IMR-90 (cell line): ENCODE measurements around the gene ISOC1. TPM values are rescaled to one million over a fixed set of nuclear protein-coding genes. Genes with fewer than 3 reads are reported as not detected.

ENCODE experiments used
- ATAC-seq: fragments of 200-7000 bp; cut with Tn5 transposase; 2 replicates; pipeline ENCODE4 v1.9.1; 2020; ENCODE audit warnings: low read depth, mild to moderate bottlenecking, moderate library complexity
- BruUV-seq: library from RNA; stranded (reverse); fragments of 400-500 nt; replicated peaks from 2 replicates; lab custom pipeline; 2021; lab: Mats Ljungman, UMichigan
- CTCF ChIA-PET: fragments of 300-600 bp; formaldehyde crosslinking; extraction: SDS; loops from one replicate; lab custom pipeline; 2021; ENCODE audit warnings: antibody characterized with exemption; lab: Yijun Ruan, JAX
- POLR2A ChIA-PET: fragments of 300-600 bp; sonication (Branson Sonifier 250); formaldehyde crosslinking; loops from one replicate; lab custom pipeline; 2022; ENCODE audit warnings: antibody characterized with exemption; ENCODE audit not compliant: unreplicated experiment; lab: Charles Lee
- DNase-seq: peaks from one replicate; pipeline ENCODE4 v3.0.0; 2013
- H2AFZ ChIP-seq: replicated peaks from 2 replicates; pipeline ENCODE3; 2013; ENCODE audit warnings: low read length, mild to moderate bottlenecking; ENCODE audit not compliant: poor library complexity
- H2AK5ac ChIP-seq: 2 replicates; pipeline ENCODE4 v1.6.1; 2013; ENCODE audit warnings: low read depth, low read length, inconsistent platforms
- H2AK9ac ChIP-seq: replicated peaks from 2 replicates; pipeline ENCODE3; 2013; ENCODE audit warnings: mild to moderate bottlenecking, low read depth, low read length, moderate library complexity; ENCODE audit not compliant: poor library complexity
- H2BK120ac ChIP-seq: 2 replicates; pipeline ENCODE4 v1.6.1; 2013; ENCODE audit warnings: low read depth, low read length, inconsistent platforms
- H2BK15ac ChIP-seq: 3 replicates; pipeline ENCODE4 v1.6.1; 2013; ENCODE audit warnings: low read depth, low read length, inconsistent platforms
- H2BK20ac ChIP-seq: 2 replicates; pipeline ENCODE4 v1.6.1; 2013; ENCODE audit warnings: low read depth, mild to moderate bottlenecking, inconsistent platforms, low read length, moderate library complexity
- H2BK5ac ChIP-seq: 2 replicates; pipeline ENCODE4 v1.6.1; 2013; ENCODE audit warnings: mild to moderate bottlenecking, low read depth, low read length, inconsistent platforms; ENCODE audit not compliant: poor library complexity, severe bottlenecking
- H3K14ac ChIP-seq: replicated peaks from 2 replicates; pipeline ENCODE4 v1.6.1; 2013; ENCODE audit warnings: low read depth, low read length, inconsistent platforms
- H3K18ac ChIP-seq: 2 replicates; pipeline ENCODE4 v1.6.1; 2013; ENCODE audit warnings: low read depth, low read length, control low read depth
- H3K23ac ChIP-seq: 2 replicates; pipeline ENCODE4 v1.6.1; 2013; ENCODE audit warnings: low read depth, low read length, inconsistent platforms
- H3K27ac ChIP-seq: 2 replicates; pipeline ENCODE4 v1.5.1; 2013; ENCODE audit warnings: mild to moderate bottlenecking, control low read depth, low read length; ENCODE audit not compliant: insufficient read depth
- H3K27me3 ChIP-seq: 2 replicates; pipeline ENCODE4 v1.6.1; 2013; ENCODE audit warnings: low read length; ENCODE audit not compliant: control insufficient read depth, insufficient read depth
- H3K36me3 ChIP-seq: 2 replicates; pipeline ENCODE4 v1.6.1; 2013; ENCODE audit warnings: low read length, mixed read lengths; ENCODE audit not compliant: control insufficient read depth, insufficient read depth
- H3K4ac ChIP-seq: 2 replicates; pipeline ENCODE4 v1.6.1; 2013; ENCODE audit warnings: low read depth, low read length, inconsistent platforms
- H3K4me1 ChIP-seq: 2 replicates; pipeline ENCODE4 v1.6.1; 2013; ENCODE audit warnings: low read length, mixed read lengths; ENCODE audit not compliant: control insufficient read depth, insufficient read depth
- H3K4me2 ChIP-seq: 2 replicates; pipeline ENCODE4 v1.6.1; 2013; ENCODE audit warnings: low read depth, mild to moderate bottlenecking, control low read depth, low read length, moderate library complexity
- H3K4me3 ChIP-seq: 2 replicates; pipeline ENCODE4 v1.5.1; 2013; ENCODE audit warnings: low read depth, mild to moderate bottlenecking, control low read depth, low read length, moderate library complexity; ENCODE audit not compliant: insufficient read depth
- H3K56ac ChIP-seq: 2 replicates; pipeline ENCODE4 v1.6.1; 2013; ENCODE audit warnings: low read length, inconsistent platforms; ENCODE audit not compliant: insufficient read depth; ENCODE audit errors: extremely low read depth
- H3K79me1 ChIP-seq, 2 experiments: 2 replicates each; pipeline ENCODE4 v1.6.1; 2013; ENCODE audit warnings: low read length in 2 of 2, inconsistent platforms in 1 of 2, low read depth in 1 of 2
- H3K9ac ChIP-seq: 2 replicates; pipeline ENCODE4 v1.6.1; 2013; ENCODE audit warnings: low read depth, low read length, control low read depth
- H3K9me1 ChIP-seq: 2 replicates; pipeline ENCODE4 v1.6.1; 2013; ENCODE audit warnings: low read length, inconsistent platforms; ENCODE audit not compliant: insufficient read depth
- H3K9me3 ChIP-seq: 2 replicates; pipeline ENCODE4 v1.6.1; 2013; ENCODE audit warnings: low read length; ENCODE audit not compliant: control insufficient read depth, insufficient read depth
- H4K20me1 ChIP-seq: 2 replicates; pipeline ENCODE4 v1.6.1; 2013; ENCODE audit warnings: low read length, inconsistent platforms; ENCODE audit not compliant: insufficient read depth
- H4K5ac ChIP-seq: 2 replicates; pipeline ENCODE4 v1.6.1; 2013; ENCODE audit warnings: mild to moderate bottlenecking, low read depth, low read length, control low read depth
- H4K8ac ChIP-seq, 2 experiments: 2 replicates each; pipeline ENCODE4 v1.6.1; 2013; ENCODE audit warnings: low read depth in 2 of 2, low read length in 2 of 2, control low read depth in 1 of 2, inconsistent platforms in 1 of 2
- H4K91ac ChIP-seq: 2 replicates; pipeline ENCODE4 v1.6.1; 2013; ENCODE audit warnings: low read depth, low read length, inconsistent platforms; ENCODE audit not compliant: insufficient read depth
- BHLHE40 ChIP-seq: fragments of 150-350 bp; IDR thresholded peaks from 2 replicates; pipeline ENCODE4 v1.6.1; 2016; ENCODE audit warnings: mild to moderate bottlenecking, low read depth, low read length
- CHD1 ChIP-seq: IDR thresholded peaks from 2 replicates; pipeline ENCODE4 v1.6.1; 2012; ENCODE audit warnings: low read depth, low read length, improper control_type of control experiment
- NFE2L2 ChIP-seq: fragments of 150-350 bp; IDR thresholded peaks from 2 replicates; pipeline ENCODE4 v1.6.1; 2016; ENCODE audit warnings: low read depth, mild to moderate bottlenecking, low read length
- POLR2A ChIP-seq: IDR thresholded peaks from 2 replicates; pipeline ENCODE4 v1.6.1; 2012; ENCODE audit warnings: mild to moderate bottlenecking, low read depth, low read length
- RFX5 ChIP-seq: IDR thresholded peaks from 2 replicates; pipeline ENCODE4 v1.8.0; 2012; ENCODE audit warnings: low read depth, mild to moderate bottlenecking, low read length, moderate library complexity
- SMC3 ChIP-seq: fragments of 150-350 bp; IDR thresholded peaks from 2 replicates; pipeline ENCODE4 v1.6.1; 2016; ENCODE audit warnings: low read depth, mild to moderate bottlenecking, antibody characterized with exemption, low read length, moderate library complexity
- WGBS, 2 experiments: methylation state at CpG; one replicate each; pipeline versions ENCODE4 v1.1.5 to v1.1.7; 2013; ENCODE audit warnings: missing lambda C conversion rate in 2 of 2; ENCODE audit not compliant: insufficient read length in 1 of 2; ENCODE audit errors: extremely low coverage in 2 of 2; 5-methylcytosine and 5-hydroxymethylcytosine counted together
- dilution Hi-C: fragments of 300-500 bp; cut with HindIII; formaldehyde crosslinking; loops from one replicate; pipeline ENCODE4 v1.14.3; 2018; ENCODE audit warnings: low sequenced_read_pairs; ENCODE audit not compliant: unreplicated experiment
- in situ Hi-C: fragments of 300-500 bp; cut with MboI; formaldehyde crosslinking; loops from 3 replicates; pipeline ENCODE4 v1.14.3; 2019; ENCODE audit warnings: low sequenced_read_pairs, inconsistent platforms, mixed read lengths
- intact Hi-C: fragments of 100-400 bp; cut with micrococcal nuclease; formaldehyde crosslinking; loops from 2 replicates; pipeline ENCODE4 v1.10.0; 2022
- polyA plus RNA-seq, 3 experiments: library from polyadenylated mRNA; depleted of rRNA; stranded (reverse); fragments of >200 nt; gene quantifications; 2 replicates each; pipeline ENCODE4 v1.2.3, GENCODE V29; 2012; ENCODE audit warnings: low replicate concordance in 1 of 3
- total RNA-seq: library from RNA; depleted of rRNA; stranded (reverse); fragments of >200 nt; gene quantifications from 2 replicates; pipeline ENCODE4 v1.2.3, GENCODE V29; 2012
- TF ChIP-seq, protein P1 (sequence below): fragments of 150-350 bp; IDR thresholded peaks from 2 replicates; pipeline ENCODE4 v1.6.1; 2017; ENCODE audit warnings: mild to moderate bottlenecking, antibody characterized with exemption, low read length, low read depth
- TF ChIP-seq, protein P2 (sequence below): conservative IDR thresholded peaks from 2 replicates; pipeline ENCODE4 v1.5.1; 2012; ENCODE audit warnings: mild to moderate bottlenecking, low read depth, low read length, improper control_type of control experiment

ISOC1 gene
- total and polyA plus RNA-seq, 2 of the 4 experiments (the other 2 are of a cell fraction) = 10.8 to 11.6 TPM

DNA sequence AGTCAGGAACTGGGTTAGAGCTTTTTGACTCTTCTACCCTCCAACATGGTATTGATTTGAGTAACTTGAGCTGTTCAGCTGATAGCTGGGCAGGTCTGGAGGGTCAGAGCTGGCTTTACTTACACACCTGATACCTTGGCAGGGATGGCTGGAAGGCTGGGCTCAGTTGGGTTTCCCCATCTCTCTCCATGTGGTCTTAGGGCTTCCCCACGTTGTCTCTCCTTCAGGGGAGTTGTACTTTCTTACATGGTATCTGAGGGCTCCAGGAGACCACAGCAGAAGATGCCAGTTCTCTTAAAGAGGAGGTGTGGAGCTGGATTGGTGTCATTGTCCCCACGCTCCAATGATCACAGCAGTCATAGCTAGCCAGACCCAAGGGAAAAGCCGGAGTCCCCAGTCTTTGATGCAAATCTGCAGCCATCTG is 25.6 kb downstream of the ISOC1 start:
- POLR2A ChIA-PET = no interaction called here
- dilution Hi-C loops = no loop called here

More for the DNA sequence above, 25.6 kb downstream of the ISOC1 start:
- Histone ChIP-seq H3K9ac (no peak overlapping the region), H2AK5ac (no peak overlapping the region), H2AFZ (no peak overlapping the region), H4K8ac (no peak overlapping the region), H3K27me3 (no peaks in the 10 kb centered on the region), H2BK15ac (no peak overlapping the region), H3K4me2 (no peak overlapping the region), H3K36me3 (no peaks in the 10 kb centered on the region), H2BK5ac (no peak overlapping the region), H3K9me3 (no peaks in the 10 kb centered on the region), H2BK20ac (no peak overlapping the region), H3K27ac (no peak overlapping the region), H3K4ac (no peak overlapping the region), H3K14ac (no peak overlapping the region), H3K4me3 (no peak overlapping the region), H2BK120ac (no peak overlapping the region), H4K91ac (no peak overlapping the region), H3K18ac (no peak overlapping the region), H3K23ac (no peak overlapping the region), H3K56ac (no peak overlapping the region), H4K5ac (no peak overlapping the region), H2AK9ac (no peak overlapping the region), H3K4me1 (no peaks in the 10 kb centered on the region), H3K9me1 (no peaks in the 10 kb centered on the region), H4K20me1 (no peaks in the 10 kb centered on the region), H3K79me1 (no peaks in the 10 kb centered on the region)
- intact Hi-C loops = no loop called here
- 89% methylated on average over 1 of the region's 3 CpGs; no CpG with 5 or more reads in 1 of the 2 experiments for WGBS, 2 experiments
- CTCF ChIA-PET = no interaction called here
- no peak for ATAC-seq
- DNase-seq = no peak
- in situ Hi-C loops = loop anchor here (10.0 kb wide), 1 partner anchor 215 kb away; no protein-coding TSS in a partner anchor
- TF ChIP-seq BHLHE40 (no peak), POLR2A (no peak), CHD1 (no peak), RFX5 (no peak), NFE2L2 (no peak), SMC3 (no peak)
- TF ChIP-seq, protein P1, sequence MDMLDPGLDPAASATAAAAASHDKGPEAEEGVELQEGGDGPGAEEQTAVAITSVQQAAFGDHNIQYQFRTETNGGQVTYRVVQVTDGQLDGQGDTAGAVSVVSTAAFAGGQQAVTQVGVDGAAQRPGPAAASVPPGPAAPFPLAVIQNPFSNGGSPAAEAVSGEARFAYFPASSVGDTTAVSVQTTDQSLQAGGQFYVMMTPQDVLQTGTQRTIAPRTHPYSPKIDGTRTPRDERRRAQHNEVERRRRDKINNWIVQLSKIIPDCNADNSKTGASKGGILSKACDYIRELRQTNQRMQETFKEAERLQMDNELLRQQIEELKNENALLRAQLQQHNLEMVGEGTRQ = no peak
- TF ChIP-seq, protein P2, sequence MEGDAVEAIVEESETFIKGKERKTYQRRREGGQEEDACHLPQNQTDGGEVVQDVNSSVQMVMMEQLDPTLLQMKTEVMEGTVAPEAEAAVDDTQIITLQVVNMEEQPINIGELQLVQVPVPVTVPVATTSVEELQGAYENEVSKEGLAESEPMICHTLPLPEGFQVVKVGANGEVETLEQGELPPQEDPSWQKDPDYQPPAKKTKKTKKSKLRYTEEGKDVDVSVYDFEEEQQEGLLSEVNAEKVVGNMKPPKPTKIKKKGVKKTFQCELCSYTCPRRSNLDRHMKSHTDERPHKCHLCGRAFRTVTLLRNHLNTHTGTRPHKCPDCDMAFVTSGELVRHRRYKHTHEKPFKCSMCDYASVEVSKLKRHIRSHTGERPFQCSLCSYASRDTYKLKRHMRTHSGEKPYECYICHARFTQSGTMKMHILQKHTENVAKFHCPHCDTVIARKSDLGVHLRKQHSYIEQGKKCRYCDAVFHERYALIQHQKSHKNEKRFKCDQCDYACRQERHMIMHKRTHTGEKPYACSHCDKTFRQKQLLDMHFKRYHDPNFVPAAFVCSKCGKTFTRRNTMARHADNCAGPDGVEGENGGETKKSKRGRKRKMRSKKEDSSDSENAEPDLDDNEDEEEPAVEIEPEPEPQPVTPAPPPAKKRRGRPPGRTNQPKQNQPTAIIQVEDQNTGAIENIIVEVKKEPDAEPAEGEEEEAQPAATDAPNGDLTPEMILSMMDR = no peak
- BruUV-seq = no TSS peak
